Measurements from ENCODE around the gene ATG5.

The ATG5 gene

GRCh38 chr6:106325336-106326178 is at the start of gene ATG5:
TSS of gene ATG5 (minus strand) at chr6:106325760. CDS start at chr6:106316208, 9,552 bp downstream.
- peak; percentile 100 for DNase-seq (ENCODE audit: low read depth)

- DNase-seq (ENCODE audit: low read depth) = no peak
These were observed 48.1 kb upstream of the ATG5 start for GRCh38 chr6:106373502-106374239.

- DNase-seq (ENCODE audit: low read depth) = no peak
These were observed 47.4 kb upstream of the ATG5 start for GRCh38 chr6:106372838-106373501.

- no peak for DNase-seq (ENCODE audit: low read depth)
These were observed 45.1 kb upstream of the ATG5 start for GRCh38 chr6:106370639-106371038.

- DNase-seq (ENCODE audit: low read depth) = no peak
These were observed 44.2 kb upstream of the ATG5 start for GRCh38 chr6:106369739-106370138.

GRCh38 chr6:106363401-106364138 is 38.0 kb upstream of the ATG5 start:
- DNase-seq (ENCODE audit: low read depth) = no peak

- DNase-seq (ENCODE audit: low read depth) = no peak
These were observed 35.5 kb upstream of the ATG5 start for GRCh38 chr6:106360989-106361430.

GRCh38 chr6:106360410-106360988 is 34.9 kb upstream of the ATG5 start, which contains the start of gene CRYBG1:
TSS of gene CRYBG1 (plus strand) at chr6:106360717. CDS start at chr6:106360909, 192 bp downstream.
- DNase-seq (ENCODE audit: low read depth) = peak; percentile 29

GRCh38 chr6:106359959-106360409 is 34.4 kb upstream of the ATG5 start:
- DNase-seq (ENCODE audit: low read depth) = no peak

- no peak for DNase-seq (ENCODE audit: low read depth)
These were observed 30.8 kb upstream of the ATG5 start for GRCh38 chr6:106356378-106356777.

GRCh38 chr6:106347219-106347618 is 21.7 kb upstream of the ATG5 start:
- DNase-seq (ENCODE audit: low read depth) = no peak

- DNase-seq (ENCODE audit: low read depth) = no peak
These were observed 13.9 kb upstream of the ATG5 start for GRCh38 chr6:106339334-106340029.

GRCh38 chr6:106334646-106335448 is 9.3 kb upstream of the ATG5 start:
- DNase-seq (ENCODE audit: low read depth) = peak; percentile 10

- no peak for DNase-seq (ENCODE audit: low read depth)
These were observed 729 bp downstream of the ATG5 start for GRCh38 chr6:106324726-106325335.

- no peak for DNase-seq (ENCODE audit: low read depth)
These were observed 3.6 kb downstream of the ATG5 start for GRCh38 chr6:106321940-106322339.

GRCh38 chr6:106318851-106319250 is 6.7 kb downstream of the ATG5 start:
- no peak for DNase-seq (ENCODE audit: low read depth)

- no peak for DNase-seq (ENCODE audit: low read depth)
These were observed 7.5 kb downstream of the ATG5 start for GRCh38 chr6:106318061-106318460.

GRCh38 chr6:106316375-106316766 is 9.2 kb downstream of the ATG5 start:
- no peak for DNase-seq (ENCODE audit: low read depth)

GRCh38 chr6:106315765-106316374 is 9.7 kb downstream of the ATG5 start:
- no peak for DNase-seq (ENCODE audit: low read depth)
